GM19372 (cell line): ENCODE data around the gene CLASRP.
"Not testable (repeated sequence)": the region's sequence is repeated elsewhere in the genome, so short reads cannot be mapped to it uniquely, and the experiment has no call there.

Experiments
- ATAC-seq: cut with Tn5 transposase; IDR thresholded peaks from one replicate; pipeline ENCODE4 v1.9.1; 2021; ENCODE audit warnings: mild to moderate bottlenecking, low read depth, moderate library complexity; ENCODE audit not compliant: unreplicated experiment

Gene CLASRP

DNA sequence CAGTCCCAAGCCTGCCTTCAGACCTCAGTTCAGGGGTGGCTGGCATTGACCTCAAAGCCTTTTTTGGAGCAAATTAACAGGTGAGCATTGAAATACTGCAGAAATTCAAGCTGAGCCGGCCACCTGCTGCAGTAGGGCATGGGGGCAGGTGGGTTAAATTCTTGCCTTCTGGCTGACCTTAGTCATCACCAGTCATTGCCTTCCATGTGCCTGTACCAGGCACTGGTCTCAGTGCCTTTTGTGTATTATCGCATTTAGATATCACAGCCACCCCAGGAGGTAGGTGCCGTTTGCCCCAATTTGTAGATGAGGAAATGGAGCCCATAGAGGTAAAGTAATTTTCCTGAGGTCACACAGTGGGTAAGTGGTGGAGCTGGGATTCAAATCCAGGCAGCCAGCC lies 61.4 kb downstream of the CLASRP start:
- ATAC-seq = no peak

DNA sequence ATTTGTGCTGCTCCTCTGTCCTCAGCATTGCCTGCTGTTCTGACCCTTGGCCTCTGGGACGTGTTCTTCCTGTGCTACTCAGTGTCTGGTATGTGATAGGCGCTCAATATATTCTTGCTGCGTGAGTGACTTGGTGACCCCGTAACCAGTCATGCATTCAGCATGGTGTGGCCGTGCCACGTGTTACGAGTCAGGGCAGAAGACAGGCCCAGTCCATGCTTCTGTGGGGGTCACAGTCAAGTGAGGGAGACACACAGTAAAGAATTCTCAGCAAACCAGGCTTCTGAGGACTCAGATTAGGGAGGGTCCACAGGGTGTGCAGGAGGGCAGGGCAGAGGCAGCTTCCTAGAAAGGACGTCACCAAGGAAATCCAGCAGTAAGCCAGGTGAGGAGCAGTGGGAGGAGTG lies 62.0 kb downstream of the CLASRP start:
- no peak for ATAC-seq

DNA sequence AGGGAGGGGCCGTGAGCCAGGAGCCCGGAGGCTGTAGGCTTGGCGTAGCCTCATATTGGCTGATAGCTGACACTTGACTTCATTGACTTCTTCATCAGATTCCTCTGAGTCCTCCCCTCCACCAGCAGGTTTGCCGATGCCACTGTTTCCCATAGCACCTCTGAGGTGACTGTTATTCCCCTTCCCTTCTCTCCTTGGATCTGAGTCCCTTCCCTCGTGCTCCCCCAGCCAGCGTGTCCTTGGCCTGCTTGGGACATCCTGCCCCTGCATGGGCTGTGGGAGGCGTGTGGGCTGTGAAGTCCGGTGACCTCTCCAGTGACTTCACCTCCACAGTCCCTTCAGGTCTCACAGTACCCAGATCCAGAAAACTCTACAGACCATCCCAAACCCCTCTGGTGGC lies 63.0 kb downstream of the CLASRP start:
- ATAC-seq = no peak

DNA sequence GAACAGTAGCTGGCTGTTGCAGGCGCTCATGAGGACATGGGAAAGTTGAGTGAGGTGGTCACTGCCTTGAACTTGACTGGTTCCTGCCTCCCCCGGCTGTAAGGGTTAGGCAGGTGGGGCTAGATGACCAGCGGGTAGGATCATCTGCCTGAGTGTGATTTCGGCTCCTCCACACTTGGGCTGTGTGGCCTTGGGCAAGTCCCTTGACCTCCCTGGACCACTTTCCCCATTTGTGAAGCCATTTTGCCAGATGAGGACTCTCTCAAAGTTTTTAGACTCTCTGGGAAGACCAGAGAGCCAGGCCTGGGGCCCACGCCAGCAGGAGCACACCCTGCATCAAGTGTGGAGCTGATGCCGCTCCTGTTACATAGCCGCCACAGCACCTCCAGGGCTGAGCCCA lies 63.6 kb downstream of the CLASRP start:
- ATAC-seq = no peak

DNA sequence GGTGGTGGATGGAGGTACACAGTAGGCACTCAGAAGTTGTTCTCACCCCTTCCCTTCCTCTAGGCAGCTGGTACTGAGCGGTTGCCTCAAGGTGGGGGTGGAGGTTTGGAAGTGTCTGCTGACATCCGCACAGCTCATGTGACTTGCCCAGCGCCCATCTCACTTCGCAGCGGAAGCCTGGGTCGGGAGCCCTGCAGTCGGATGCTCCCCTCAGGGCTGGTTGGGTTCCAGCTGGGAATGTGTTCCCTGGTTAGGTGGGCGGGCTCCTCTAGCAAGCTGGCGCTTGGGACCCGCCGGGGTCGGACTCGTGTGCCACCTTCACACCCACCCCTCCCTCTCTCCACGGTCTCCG lies 64.3 kb downstream of the CLASRP start:
- ATAC-seq = no peak

DNA sequence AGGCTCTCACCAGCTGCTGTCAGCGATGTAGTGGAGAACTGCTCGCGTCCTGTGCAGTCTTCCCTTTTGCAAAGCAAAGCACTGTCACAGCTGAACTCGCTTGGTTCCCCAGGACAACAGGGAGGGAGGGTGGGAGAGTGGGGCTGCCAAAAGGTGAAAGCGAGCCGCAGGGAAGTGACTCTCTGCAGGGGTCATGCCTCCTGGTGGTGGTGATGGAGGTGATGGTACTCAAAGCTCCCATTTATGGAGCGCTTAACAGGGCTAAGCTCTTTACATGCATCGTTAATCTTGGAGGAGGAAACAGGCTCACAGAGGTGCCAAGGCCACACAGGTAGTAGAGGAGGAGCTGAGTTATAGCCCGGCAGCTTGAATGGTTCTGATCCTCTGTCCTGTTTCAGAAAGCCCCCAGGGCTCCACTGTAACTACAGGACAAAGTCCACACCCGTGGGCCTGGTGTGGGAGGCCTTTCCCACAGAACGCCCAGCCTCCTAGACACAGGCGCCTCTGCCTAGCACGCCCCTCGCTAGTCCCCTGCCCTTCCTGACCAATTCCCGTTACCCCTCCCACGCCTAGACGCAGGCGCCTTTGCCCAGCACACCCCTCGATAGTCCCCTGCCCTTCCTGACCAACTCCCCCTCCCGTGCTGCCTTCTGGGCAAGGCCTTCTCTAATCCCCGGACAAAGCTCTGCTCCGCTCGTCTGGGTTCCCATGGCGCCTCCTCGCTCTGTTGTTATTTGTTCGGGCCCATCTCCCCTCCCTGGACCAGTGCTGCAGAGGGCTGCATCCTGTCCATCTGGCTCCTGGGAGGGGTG lies 64.9 kb downstream of the CLASRP start:
- no peak for ATAC-seq

DNA sequence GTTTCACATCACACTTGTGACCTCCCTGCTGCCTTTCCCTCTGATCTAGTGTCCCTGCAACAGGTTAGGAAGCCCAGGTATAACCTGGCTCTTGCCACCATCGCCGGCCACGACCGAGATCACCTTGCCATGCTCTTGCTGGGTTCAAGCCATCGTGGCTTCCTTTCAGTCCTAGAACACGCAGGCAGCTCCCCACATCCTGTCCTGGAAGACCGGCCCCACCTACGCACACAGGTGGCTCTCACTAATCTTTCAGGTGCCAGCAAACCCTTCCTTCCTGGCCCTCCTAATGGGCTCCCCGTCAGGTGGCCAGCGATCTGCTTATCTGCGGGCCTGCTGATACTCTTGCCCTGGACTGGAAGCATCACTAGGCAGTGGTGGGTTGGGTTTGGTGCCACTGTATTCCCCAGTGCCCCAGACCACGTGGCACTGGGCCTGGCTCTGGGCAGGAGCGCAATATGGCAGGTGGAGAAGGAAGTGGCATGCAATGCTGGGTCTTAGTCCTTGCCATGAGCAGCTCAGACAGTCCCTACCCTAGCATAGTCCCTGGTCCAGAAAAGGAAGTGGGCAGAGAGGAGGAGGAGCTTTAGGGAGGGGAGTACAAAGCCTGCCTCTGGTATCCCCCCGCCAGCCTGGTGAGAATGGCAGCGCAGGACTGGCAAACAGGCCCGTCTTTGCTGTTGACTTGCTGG lies 66.0 kb downstream of the CLASRP start:
- ATAC-seq = no peak

DNA sequence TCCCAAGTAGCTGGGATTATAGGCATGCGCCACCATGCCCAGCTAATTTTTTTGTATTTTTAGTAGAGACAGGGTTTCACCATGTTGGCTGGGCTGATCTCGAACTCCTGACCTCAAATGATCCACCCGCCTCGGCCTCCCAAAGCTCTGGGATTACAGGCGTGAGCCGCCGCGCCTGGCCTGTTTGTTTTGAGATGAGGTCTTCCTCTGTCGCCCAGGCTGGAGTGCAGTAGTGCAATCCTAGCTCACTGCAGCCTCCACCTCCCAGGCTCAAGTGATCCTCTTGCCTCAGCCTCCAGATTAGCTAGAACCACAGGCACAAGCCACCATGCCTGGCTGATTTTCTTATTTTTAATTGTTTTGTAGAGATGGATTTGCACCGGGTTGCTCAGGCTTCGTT lies 67.5 kb downstream of the CLASRP start:
- not testable (repeated sequence) for ATAC-seq

DNA sequence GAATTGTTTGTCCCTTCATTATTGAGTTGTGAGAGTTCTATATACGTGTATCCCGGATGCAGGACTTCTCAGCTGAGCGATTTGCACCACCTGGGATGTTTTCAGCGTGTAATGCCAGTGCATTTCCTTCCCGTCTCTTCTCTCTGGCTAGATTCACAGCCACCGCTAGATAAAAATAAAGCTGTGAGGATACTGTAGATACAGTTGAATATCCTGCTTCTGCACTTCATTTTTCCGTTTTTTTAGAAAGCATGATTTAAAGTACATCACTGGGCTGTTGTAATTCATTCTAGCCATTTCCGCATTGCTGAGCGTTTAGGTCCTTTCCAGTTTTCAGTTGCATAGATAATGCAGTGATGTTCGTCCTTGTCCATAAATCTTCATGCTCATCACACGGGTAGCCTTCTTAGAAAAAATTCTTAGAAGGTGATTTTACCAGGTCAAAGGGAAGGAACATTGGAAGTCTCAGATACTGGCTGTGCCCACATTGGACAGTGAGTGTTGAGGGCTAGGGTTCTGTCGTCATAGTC lies 68.8 kb downstream of the CLASRP start:
- ATAC-seq = no peak

DNA sequence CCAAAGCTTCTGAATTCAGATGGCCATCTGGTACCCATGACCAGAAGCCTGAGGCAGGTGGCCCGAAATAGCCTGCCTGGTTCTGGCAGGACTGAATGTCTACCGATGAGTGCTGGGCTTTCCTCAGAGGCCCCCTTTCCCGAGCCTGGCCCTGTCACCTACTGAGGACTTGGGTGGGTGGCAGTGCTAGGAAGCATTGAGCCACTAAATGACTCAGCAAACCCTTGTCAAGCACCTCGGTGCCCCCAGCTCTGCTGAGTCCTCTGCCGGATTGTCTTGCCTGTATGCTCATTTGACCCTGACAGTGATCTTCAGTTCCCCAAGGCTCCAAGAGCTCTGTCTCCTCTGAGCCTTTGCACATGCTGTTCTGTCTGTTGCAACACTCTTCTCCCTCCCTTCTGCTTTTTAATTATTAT lies 72.0 kb downstream of the CLASRP start:
- no peak for ATAC-seq

DNA sequence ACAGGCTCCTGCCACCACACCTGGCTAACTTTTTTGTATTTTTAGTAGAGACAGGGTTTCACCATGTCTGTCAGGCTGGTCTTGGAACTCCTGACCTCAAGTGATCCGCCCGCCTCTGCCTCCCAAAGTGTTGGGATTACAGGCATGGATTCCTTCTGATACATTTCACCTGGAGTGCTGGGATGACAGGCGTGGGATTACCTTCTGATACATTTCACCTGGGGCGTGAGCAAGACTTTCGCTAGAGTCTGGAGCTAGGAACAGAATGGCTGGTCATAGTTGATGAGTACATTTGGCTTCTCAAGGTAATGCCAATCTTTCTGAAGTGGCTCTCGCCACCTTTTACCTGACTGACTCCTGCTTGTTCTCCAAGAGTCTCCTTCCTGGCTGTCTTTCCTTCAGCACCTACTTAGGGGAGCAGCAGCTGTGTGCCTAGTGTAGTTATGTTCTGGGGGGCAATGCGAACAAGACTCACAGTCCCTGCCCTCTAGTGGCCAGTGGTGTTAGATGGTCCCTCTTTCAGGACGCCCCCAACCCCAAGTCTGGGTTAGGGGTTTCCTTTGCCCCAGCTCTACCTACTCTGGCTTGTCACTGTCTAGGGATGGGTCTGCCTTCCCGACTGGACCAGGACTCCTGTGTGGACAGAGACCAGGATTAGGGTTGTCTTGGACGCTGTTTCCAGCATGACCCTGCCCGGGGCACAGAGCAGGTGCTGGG lies 73.4 kb downstream of the CLASRP start:
- ATAC-seq = no peak

DNA sequence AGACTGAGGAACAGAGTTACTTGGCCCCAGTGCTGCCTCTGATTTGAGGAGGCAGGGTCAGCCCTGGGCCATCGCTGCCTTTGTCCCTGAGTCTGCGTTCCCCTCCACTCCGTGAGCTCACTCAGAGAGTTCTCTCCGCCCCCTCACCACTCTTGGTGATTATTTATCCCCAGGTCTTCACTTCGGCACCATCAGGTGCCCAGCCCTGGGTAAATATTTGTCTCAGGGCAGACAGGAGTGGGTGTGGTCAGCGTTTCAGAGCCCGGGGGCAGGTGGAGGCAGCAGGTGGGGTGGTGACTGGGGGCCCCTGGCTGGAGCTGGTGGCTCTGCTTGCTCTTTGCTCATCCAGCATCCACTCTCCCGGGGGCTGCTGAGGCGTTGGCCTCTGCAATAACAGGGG lies 74.8 kb downstream of the CLASRP start:
- no peak for ATAC-seq

DNA sequence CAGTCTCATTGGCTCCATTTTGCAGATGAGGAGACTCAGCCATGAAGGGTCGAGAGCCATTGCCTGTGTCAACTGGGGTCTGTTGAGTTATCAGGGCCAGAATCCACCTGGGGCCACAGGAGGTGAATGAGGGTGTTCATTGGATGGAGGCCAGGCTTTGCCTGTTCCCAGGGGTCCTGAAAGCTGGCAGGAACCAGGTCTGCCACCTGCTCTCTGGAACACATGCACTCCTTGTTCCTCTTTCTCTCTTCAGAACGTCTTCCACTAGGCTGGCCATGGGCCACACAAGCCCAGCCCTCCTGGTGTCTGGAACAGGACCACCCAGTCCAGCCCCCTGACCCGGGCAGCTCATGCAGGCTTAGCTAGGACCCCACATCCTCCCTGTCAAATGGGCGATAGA lies 75.3 kb downstream of the CLASRP start:
- ATAC-seq = no peak

DNA sequence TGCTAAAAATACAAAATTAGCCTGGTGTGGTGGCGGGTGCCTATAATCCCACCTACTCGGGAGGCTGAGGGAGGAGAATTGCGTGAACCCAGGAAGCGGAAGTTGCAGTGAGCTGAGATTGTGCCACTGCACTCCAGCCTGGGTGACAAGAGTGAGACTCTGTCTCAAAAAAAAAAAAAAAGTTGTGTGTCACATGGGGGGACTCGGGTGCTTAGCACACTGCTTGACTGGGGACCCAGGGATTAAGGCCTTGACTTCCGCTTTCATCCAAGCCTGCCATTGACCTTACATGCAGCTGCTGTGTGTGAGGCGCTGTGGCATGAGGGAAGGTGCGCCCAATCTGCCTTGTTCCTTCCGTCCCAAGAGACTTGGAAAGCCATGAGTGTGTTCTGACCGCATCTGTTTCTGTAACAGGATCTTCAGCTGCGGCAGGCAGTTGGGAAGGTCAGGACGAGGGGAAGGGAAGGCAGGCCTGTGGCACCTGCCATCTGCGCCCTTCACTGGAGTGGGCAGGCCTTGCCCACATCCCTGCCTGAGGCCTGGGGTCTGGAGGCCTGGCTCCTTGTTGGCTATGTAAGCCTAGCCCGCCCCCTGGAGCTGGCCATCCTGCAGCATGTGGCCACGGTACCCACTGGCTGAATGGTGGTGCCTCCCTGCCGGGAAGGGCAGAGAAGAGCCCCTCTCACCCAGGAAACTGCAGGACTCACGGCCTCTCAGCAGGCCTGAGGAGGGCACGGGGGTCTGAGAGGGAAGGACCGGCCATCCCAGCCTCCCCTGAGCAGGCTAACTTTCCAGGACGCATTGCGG lies 77.2 kb downstream of the CLASRP start:
- ATAC-seq = no peak

DNA sequence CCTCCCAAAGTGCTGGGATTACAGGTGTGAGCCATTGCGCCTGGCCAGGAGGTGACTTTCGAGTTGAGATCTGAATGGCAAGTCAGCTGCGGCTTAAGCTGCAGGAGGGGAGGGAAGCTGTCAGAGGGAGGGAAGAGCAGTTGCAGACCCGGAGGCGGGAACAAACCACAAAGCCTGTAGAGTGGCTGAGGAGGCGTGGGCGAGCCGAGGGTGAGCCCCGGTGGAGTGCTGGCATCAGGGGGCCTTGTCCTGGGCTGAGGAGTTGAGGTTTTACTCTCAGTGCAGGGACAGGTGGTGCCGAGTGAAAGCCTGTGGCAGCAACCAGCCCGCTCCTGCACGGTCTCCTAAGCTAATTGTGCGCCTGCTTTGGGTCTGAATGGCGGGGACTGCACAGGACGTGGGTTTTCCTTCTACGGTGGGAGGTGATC lies 78.3 kb downstream of the CLASRP start:
- ATAC-seq = no peak

DNA sequence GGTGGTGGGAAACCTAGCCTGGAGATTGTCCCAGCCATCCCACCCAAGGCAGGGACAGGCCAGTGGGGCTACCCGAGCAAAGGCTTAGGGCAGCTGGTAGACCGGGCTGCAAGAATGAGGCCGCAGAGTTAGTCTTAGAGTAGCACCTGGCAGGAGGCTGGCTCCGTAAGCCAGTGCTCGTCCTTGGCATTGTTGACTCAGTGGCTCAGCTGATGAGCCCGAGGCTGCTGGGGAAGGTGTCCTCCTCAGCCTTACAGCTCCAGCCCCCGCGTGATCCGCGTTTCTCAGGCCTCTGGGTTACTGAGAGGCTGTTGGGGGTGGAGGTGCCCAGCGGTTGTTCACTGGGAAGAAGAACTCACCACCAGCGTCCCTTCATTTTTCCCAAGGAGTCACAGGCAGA lies 78.8 kb downstream of the CLASRP start:
- no peak for ATAC-seq

DNA sequence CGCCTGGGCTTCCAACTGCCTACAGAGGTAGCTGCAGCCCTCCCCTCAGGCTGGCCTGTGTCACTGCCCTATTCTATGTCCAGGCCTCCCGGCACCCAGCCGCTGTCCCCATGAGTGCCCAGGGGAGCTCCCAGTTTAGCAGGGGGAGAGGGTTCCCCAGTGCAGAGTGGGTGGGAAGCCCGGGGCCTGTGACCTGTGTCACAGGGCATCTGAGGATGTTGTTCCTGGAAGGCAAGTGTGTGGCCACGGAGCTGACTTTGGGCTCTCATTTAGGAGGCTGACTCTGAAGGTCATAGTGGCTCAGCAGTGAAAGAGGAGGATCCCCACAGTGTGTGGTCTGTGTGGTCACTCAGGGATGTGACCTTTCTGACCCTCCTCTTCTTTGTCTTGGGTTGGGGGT lies 79.3 kb downstream of the CLASRP start:
- ATAC-seq = no peak

DNA sequence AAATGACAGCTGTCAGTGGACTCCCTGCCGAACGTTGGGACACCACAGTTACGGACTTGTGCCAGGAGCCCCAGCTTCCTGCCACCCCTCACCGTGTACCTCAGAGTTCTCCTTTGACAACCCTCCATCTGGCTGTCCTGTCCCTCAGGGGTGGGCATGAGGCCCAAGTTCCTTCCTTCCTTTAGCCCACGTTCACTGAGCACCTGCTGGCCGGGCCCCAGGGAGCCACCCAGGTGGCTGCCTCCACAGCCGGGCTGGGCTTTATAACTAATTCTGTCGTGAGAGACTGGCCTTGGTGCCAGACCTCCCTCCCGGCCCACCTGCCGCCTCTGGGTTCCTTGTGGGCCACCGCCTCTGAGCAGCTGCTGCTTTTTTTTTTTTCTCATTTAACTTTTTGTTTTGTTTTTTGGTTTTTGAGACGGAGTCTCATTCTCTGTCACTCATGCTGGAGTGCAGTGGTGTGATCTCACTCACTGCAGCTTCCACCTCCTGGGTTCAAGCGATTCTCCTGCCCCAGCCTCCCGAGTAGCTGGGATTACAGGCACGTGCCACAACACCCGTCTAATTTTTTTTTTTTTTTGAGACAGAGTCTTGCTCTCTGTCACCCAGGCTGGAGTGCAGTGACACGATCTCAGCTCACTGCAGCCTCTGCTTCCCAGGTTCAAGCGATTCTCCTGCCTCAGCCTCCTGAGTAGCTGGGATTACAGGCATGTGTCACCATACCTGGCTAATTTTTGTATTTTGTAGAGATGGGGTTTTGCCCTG lies 79.9 kb downstream of the CLASRP start:
- ATAC-seq = not testable (repeated sequence)

DNA sequence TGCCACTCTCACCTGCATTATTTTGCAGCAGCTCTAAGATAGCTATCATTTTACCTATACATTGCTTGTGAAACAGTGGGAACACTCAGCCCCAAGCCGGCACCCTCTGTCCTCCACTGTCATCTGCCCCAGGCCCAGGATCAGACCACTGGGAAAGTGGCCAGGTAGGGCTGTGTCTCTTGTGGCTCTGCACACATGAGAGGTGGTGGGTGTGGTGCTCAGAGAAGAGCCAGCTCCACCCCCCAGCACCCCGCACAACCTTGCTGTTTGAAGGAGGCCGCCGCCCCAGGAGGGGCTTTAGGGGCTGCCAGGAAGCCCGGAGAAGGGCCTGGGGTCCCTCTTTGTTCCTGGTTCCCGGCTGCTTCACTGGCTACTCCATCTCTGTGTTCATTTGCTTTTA lies 80.7 kb downstream of the CLASRP start:
- ATAC-seq = no peak
